ENCODE measurements around the gene ACSBG1.

DNA sequence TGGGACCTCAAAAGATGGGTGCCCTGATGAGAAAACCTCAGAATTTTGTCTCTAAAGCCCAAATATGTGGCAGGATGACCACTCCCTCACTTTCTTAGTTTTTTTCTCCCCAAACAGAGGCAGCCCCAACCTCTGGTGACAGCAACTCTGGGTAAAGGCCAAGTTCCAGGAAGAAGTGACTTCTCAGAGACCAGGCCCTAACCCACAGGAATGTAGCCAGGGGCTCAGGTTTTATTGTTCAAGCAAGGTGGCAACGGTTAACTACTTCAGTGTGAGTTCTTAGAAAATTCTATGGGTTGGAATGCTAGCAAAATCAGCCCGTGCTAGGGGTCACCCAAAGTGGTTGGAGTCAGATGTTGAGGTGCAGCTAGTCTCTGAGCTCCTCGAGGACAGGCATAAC is 24.9 kb upstream of the ACSBG1 start:
- TF ChIP-seq POLR2A (IDR thresholded peaks at IDR 0.05) (no peak), CTCF (IDR thresholded peaks at IDR 0.05) (no peak), POLR2AphosphoS5 (IDR thresholded peaks at IDR 0.05) (no peak)

Data from breast epithelium (tissue), 3 donors.